ENCODE data around the gene DDX3X.

- TF ChIP-seq CTCF (conservative IDR thresholded peaks at IDR 0.05 in 1 of 2, IDR thresholded peaks at IDR 0.05 in 1 of 2; ENCODE audit: low read depth in 1 of 2, low read length in 2 of 2) (no peak), EZH2 (IDR thresholded peaks at IDR 0.05; ENCODE audit: low read length, missing control alignments) (no peak)
Observed at GRCh38 chrX:41388543-41388942, 54.6 kb downstream of the DDX3X start.

Measured in fibroblast of lung (primary cell).